ENCODE data around the gene CDK6. TPM values are rescaled to one million over a fixed set of nuclear protein-coding genes. Genes with fewer than 3 reads are reported as not detected.

Gene CDK6
- total and polyA plus RNA-seq, 2 experiments from 2014 or later: 28.7 to 81.6 TPM

GRCh38 chr7:92833766-92834506 lies 2.4 kb downstream of the CDK6 start:
- TF ChIP-seq CTCF (IDR thresholded peaks at IDR 0.05; ENCODE audit: low read depth, low read length): peak; percentile 31
- DNase-seq (ENCODE audit: low read depth in 1 of 2, low spot score in 1 of 2): peak; percentile 88 to 89
- Histone ChIP-seq H3K27ac (peak overlapping the region; percentile 99), H3K4me1 (ENCODE audit: low read depth) (peaks cover 40% of the 10 kb centered on the region), H3K9me3 (ENCODE audit: low read depth) (no peaks in the 10 kb centered on the region), H3K27me3 (no peaks in the 10 kb centered on the region), H3K4me3 (peak overlapping the region; percentile 82), H3K36me3 (no peaks in the 10 kb centered on the region)

- Histone ChIP-seq H3K27ac (peak overlapping the region; percentile 99), H3K4me3 (peak overlapping the region; percentile 82), H3K9me3 (ENCODE audit: low read depth) (no peaks in the 10 kb centered on the region), H3K4me1 (ENCODE audit: low read depth) (peaks cover 39% of the 10 kb centered on the region), H3K27me3 (no peaks in the 10 kb centered on the region), H3K36me3 (no peaks in the 10 kb centered on the region)
- peak; percentile 77 for TF ChIP-seq CTCF (IDR thresholded peaks at IDR 0.05; ENCODE audit: low read depth, low read length)
- DNase-seq (ENCODE audit: low read depth in 1 of 2, low spot score in 1 of 2): peak; percentile 85 to 86
Observed at GRCh38 chr7:92833024-92833765, 3.2 kb downstream of the CDK6 start.

DNA sequence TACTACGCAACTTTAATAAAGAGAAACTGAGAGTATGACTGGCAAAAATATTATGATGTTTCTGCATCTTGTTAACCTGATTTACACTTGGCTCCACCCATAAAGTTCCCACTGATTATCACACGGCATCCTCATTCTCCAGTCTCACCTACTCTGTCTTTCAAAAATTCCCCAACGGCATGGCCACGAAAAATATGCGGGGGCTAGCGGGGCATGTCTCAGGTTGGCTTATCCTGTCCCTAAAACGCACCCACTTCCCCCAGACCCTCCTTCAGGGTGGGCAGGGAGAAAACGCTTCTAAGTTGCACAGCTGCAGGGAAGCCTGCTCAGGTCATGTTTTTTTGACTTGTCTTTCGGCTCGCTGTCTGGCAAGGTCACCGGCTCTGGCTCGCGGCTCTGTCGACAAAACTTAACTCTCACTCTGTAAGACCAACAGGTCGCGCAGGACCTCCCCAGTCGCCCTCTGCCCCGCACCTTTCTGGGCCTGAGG lies 3.8 kb downstream of the CDK6 start:
- peak overlapping the region; percentile 82 for H3K4me3 ChIP-seq
- no peaks in the 10 kb centered on the region for H3K36me3 ChIP-seq
- no peaks in the 10 kb centered on the region for H3K9me3 ChIP-seq (ENCODE audit: low read depth)
- peak overlapping the region; percentile 99 for H3K27ac ChIP-seq
- H3K4me1 ChIP-seq (ENCODE audit: low read depth): peaks cover 36% of the 10 kb centered on the region
- TF ChIP-seq CTCF (IDR thresholded peaks at IDR 0.05; ENCODE audit: low read depth, low read length): no peak
- H3K27me3 ChIP-seq: no peaks in the 10 kb centered on the region
- no peak for DNase-seq (ENCODE audit: low read depth in 1 of 2, low spot score in 1 of 2)

DNA sequence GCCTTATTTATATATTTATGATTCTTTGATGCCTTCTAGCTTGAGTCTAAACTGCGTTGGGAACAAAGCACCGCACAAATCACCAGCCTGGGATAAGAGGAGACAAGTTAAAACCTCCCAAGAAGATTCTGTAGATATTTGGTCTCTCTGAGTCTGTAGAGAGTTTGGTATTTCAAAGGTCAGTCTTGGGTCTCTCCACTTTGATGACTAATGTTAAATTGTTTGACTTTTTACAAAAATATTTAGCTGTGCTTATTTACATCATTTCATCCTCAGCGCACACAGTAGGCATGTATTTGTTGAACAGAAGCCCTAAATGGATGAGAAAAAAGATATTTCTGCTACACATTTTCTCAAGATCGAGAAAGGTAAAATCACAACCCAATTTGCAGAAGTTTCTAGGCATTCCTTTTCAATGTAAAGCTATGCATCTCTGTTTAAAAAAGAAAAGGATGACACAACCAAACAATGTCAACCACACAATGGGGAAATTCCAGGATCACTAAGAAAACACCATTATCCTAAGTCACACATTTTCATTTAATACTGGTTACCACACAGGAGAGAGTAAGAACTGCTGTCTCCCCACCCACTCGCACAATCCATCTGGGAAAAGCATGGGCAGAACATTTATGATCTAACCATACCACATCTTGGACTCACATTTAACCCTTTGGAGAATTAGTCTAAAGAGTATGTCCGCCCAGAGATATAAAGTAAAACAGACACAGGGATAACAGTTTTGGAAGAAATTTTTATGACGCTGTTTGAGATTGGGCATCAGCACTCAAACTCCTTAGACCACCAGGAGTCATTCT lies 4.4 kb downstream of the CDK6 start:
- Histone ChIP-seq H3K36me3 (no peaks in the 10 kb centered on the region), H3K4me3 (peak overlapping the region; percentile 82), H3K27ac (peak overlapping the region; percentile 99), H3K9me3 (ENCODE audit: low read depth) (no peaks in the 10 kb centered on the region), H3K4me1 (ENCODE audit: low read depth) (peaks cover 37% of the 10 kb centered on the region), H3K27me3 (no peaks in the 10 kb centered on the region)
- TF ChIP-seq CTCF (IDR thresholded peaks at IDR 0.05; ENCODE audit: low read depth, low read length): no peak
- peak in 1 of 2 donors; percentile 80 for DNase-seq (ENCODE audit: low read depth in 1 of 2, low spot score in 1 of 2)

- no peak for DNase-seq (ENCODE audit: low read depth in 1 of 2, low spot score in 1 of 2)
- no peak for TF ChIP-seq CTCF (IDR thresholded peaks at IDR 0.05; ENCODE audit: low read depth, low read length)
- Histone ChIP-seq H3K4me3 (no peak overlapping the region), H3K36me3 (no peaks in the 10 kb centered on the region), H3K4me1 (ENCODE audit: low read depth) (peaks cover 45% of the 10 kb centered on the region), H3K27ac (no peak overlapping the region), H3K9me3 (ENCODE audit: low read depth) (no peaks in the 10 kb centered on the region), H3K27me3 (no peaks in the 10 kb centered on the region)
Observed at GRCh38 chr7:92830532-92831110, 5.8 kb downstream of the CDK6 start.
